Hematopoietic multipotent progenitor cell treated with erythropoietin and hydrocortisone succinate and interleukin-3 and kit ligand, for 17 days (in vitro differentiated cells): ENCODE results near the gene ZC3H4.

ENCODE experiments used
- DNase-seq: peaks from one replicate; pipeline ENCODE4 v3.0.0-alpha.2; 2015; ENCODE audit warnings: low spot score

Gene ZC3H4

GRCh38 chr19:47020992-47021496, 92.5 kb downstream of the ZC3H4 start:
- no peak for DNase-seq

- DNase-seq: no peak
These were observed 93.3 kb downstream of the ZC3H4 start for GRCh38 chr19:47020132-47020805.

GRCh38 chr19:47019431-47020041, 94.0 kb downstream of the ZC3H4 start, which contains the start of gene NPAS1:
NPAS1 (plus strand) TSS chr19:47019837; CDS start chr19:47021048, 1,211 bp downstream.
- DNase-seq: no peak

- no peak for DNase-seq
These were observed 94.7 kb downstream of the ZC3H4 start for GRCh38 chr19:47018923-47019322.
